GM08714 (cell line): ENCODE results near the gene SMG9.

Experiments
- H3K4me3 ChIP-seq: fragments of 200-500 bp; sonication (Bioruptor generic); 2 replicates; pipeline ENCODE4 v1.5.1; 2014; ENCODE audit warnings: mild to moderate bottlenecking, low read length, inconsistent platforms
- ZNF274 ChIP-seq: IDR thresholded peaks from 2 replicates; pipeline ENCODE4 v1.6.1; 2012; ENCODE audit warnings: mild to moderate bottlenecking, low read depth, low read length

The SMG9 gene

GRCh38 chr19:43754503-43755255, at the start of gene SMG9:
Gene SMG9, minus strand, starts transcription at chr19:43754962. Its CDS starts 4,221 bp downstream, at chr19:43750741.
- TF ChIP-seq ZNF274 = no peak
- H3K4me3 ChIP-seq = peak within 1 kb of the TSS; percentile 73

GRCh38 chr19:43804432-43804831, 49.7 kb upstream of the SMG9 start:
- no peak for TF ChIP-seq ZNF274
- H3K4me3 ChIP-seq = no peak overlapping the region

- TF ChIP-seq ZNF274 = no peak
These were observed 47.6 kb upstream of the SMG9 start, which contains the start of gene LYPD5 for GRCh38 chr19:43802216-43802951. Gene LYPD5, minus strand, starts transcription at chr19:43802447. Its CDS starts 67 bp downstream, at chr19:43802380.

GRCh38 chr19:43799502-43800142, 44.9 kb upstream of the SMG9 start:
- TF ChIP-seq ZNF274 = no peak
- no peak overlapping the region for H3K4me3 ChIP-seq

More at GRCh38 chr19:43802216-43802951, 47.6 kb upstream of the SMG9 start, which contains the start of gene LYPD5:
- H3K4me3 ChIP-seq = no peak within 1 kb of the TSS

- TF ChIP-seq ZNF274 = no peak
- H3K4me3 ChIP-seq = peak overlapping the region; percentile 45; the same call in 1 of the 2 replicates
These were observed 44.0 kb upstream of the SMG9 start for GRCh38 chr19:43798546-43799409.

- no peak for TF ChIP-seq ZNF274
- H3K4me3 ChIP-seq = peak overlapping the region; percentile 45; the same call in 1 of the 2 replicates
These were observed 43.3 kb upstream of the SMG9 start for GRCh38 chr19:43798026-43798545.

GRCh38 chr19:43797556-43797955, 42.8 kb upstream of the SMG9 start:
- no peak for TF ChIP-seq ZNF274

GRCh38 chr19:43797118-43797517, 42.4 kb upstream of the SMG9 start:
- TF ChIP-seq ZNF274 = no peak

More at GRCh38 chr19:43797556-43797955, 42.8 kb upstream of the SMG9 start:
- H3K4me3 ChIP-seq = no peak overlapping the region

GRCh38 chr19:43790587-43790986, 35.8 kb upstream of the SMG9 start:
- no peak for TF ChIP-seq ZNF274
- H3K4me3 ChIP-seq = no peak overlapping the region

More at GRCh38 chr19:43797118-43797517, 42.4 kb upstream of the SMG9 start:
- no peak overlapping the region for H3K4me3 ChIP-seq

GRCh38 chr19:43789029-43789428, 34.3 kb upstream of the SMG9 start:
- no peak for TF ChIP-seq ZNF274
- H3K4me3 ChIP-seq = no peak overlapping the region

- TF ChIP-seq ZNF274 = no peak
- no peak overlapping the region for H3K4me3 ChIP-seq
These were observed 31.9 kb upstream of the SMG9 start for GRCh38 chr19:43786665-43787064.

- no peak overlapping the region for H3K4me3 ChIP-seq
- no peak for TF ChIP-seq ZNF274
These were observed 30.4 kb upstream of the SMG9 start for GRCh38 chr19:43784981-43785808.
